HFFc6 (cell line): ENCODE results near the gene FCRLB. TPM values are rescaled to one million over a fixed set of nuclear protein-coding genes. Genes with fewer than 3 reads are reported as not detected.
"Not testable (repeated sequence)": the region's sequence is repeated elsewhere in the genome, so short reads cannot be mapped to it uniquely, and the experiment has no call there.

Source experiments
- DNase-seq: peaks from one replicate; pipeline ENCODE4 v3.0.0-alpha.2; 2018
- H3K27ac Mint-ChIP-seq: 2 replicates; pipeline ENCODE4 v1.8.0; 2020; ENCODE audit warnings: mild to moderate bottlenecking, mixed read lengths
- H3K27me3 Mint-ChIP-seq: 2 replicates; pipeline ENCODE4 v1.8.0; 2021; ENCODE audit warnings: mild to moderate bottlenecking, moderate library complexity, mixed read lengths; ENCODE audit not compliant: insufficient read depth
- H3K36me3 Mint-ChIP-seq: 2 replicates; pipeline ENCODE4 v1.8.0; 2021; ENCODE audit warnings: low read depth, mixed read lengths
- H3K4me1 Mint-ChIP-seq: 2 replicates; pipeline ENCODE4 v1.8.0; 2020; ENCODE audit warnings: low read depth, mixed read lengths
- H3K4me3 Mint-ChIP-seq: 2 replicates; pipeline ENCODE4 v1.8.0; 2020; ENCODE audit warnings: mild to moderate bottlenecking, moderate library complexity, mixed read lengths
- H3K9me3 Mint-ChIP-seq: 2 replicates; pipeline ENCODE4 v1.8.0; 2020; ENCODE audit warnings: mild to moderate bottlenecking, mixed read lengths
- total RNA-seq, 6 experiments: library from RNA; stranded (reverse); fragmentation: NEBNext Ultra II Directional; extraction: Animal tissue kit (Norgen Biotek cat#: 25700); gene quantifications; 2 replicates in 1 of 6; 3 replicates in 5 of 6; pipeline ENCODE4 v1.2.3, GENCODE V29; 2021
- TF ChIP-seq, protein P1 (sequence below): fragments of 200-600 bp; sonication (generic); IDR thresholded peaks from 2 replicates; pipeline ENCODE4 v1.5.0; 2021; ENCODE audit warnings: antibody characterized with exemption, mild to moderate bottlenecking

FCRLB gene
- total RNA-seq, 6 experiments from 2014 or later, result 3.3 to 5.1 (median 3.7) TPM

GRCh38 chr1:161768986-161769672 is 47.8 kb downstream of the FCRLB start:
- no peaks in the 10 kb centered on the region for H3K9me3 Mint-ChIP-seq
- peaks cover 34% of the 10 kb centered on the region for H3K4me1 Mint-ChIP-seq
- H3K27ac Mint-ChIP-seq, result no peak overlapping the region
- TF ChIP-seq, protein P1, sequence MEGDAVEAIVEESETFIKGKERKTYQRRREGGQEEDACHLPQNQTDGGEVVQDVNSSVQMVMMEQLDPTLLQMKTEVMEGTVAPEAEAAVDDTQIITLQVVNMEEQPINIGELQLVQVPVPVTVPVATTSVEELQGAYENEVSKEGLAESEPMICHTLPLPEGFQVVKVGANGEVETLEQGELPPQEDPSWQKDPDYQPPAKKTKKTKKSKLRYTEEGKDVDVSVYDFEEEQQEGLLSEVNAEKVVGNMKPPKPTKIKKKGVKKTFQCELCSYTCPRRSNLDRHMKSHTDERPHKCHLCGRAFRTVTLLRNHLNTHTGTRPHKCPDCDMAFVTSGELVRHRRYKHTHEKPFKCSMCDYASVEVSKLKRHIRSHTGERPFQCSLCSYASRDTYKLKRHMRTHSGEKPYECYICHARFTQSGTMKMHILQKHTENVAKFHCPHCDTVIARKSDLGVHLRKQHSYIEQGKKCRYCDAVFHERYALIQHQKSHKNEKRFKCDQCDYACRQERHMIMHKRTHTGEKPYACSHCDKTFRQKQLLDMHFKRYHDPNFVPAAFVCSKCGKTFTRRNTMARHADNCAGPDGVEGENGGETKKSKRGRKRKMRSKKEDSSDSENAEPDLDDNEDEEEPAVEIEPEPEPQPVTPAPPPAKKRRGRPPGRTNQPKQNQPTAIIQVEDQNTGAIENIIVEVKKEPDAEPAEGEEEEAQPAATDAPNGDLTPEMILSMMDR, result no peak
- no peak for DNase-seq
- H3K36me3 Mint-ChIP-seq, result no peaks in the 10 kb centered on the region; the same call in 1 of the 2 replicates
- no peak overlapping the region; the same call in 1 of the 2 replicates for H3K4me3 Mint-ChIP-seq
- H3K27me3 Mint-ChIP-seq, result no peaks in the 10 kb centered on the region

DNA sequence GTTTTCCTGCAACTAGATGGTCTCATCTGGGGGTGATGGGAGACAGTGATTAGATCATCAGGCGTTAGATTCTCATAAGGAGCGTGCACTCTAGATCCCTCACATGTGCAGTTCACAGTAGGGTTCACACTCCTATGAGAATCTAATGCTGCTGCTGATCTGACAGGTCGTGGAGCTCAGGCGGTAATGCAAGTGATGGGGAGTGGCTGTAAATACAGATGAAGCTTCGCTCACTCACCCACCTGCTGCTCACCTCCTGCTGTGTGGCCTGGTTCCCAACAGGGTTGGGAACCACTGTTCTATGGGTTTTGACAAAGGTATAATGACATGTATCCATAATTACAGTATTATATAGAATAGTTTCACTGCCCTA is 48.3 kb downstream of the FCRLB start:
- peaks cover 34% of the 10 kb centered on the region for H3K4me1 Mint-ChIP-seq
- not testable (repeated sequence) for H3K27ac Mint-ChIP-seq, H3K36me3 Mint-ChIP-seq, H3K9me3 Mint-ChIP-seq, DNase-seq, H3K27me3 Mint-ChIP-seq, H3K4me3 Mint-ChIP-seq

DNA sequence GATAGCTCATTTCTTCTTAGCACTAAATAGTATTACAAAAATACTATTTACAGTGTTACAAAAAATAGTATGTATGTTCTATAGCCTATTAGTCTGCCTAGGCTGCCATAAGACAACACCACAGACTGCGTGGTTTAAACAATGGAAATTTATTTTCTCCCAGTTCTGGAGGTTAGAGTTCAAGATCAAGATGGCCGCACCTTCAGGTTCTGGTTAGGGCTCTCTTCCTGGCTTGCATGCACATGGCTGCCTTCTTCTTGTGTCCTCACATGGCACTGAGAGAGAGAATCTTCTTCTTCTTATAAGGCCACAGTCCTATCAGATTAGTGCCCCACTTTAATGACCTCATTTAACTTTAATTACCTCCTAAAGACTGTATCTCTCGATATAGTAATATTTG is 48.9 kb downstream of the FCRLB start:
- TF ChIP-seq, protein P1, result no peak
- no peak for DNase-seq
- H3K9me3 Mint-ChIP-seq, result no peaks in the 10 kb centered on the region
- H3K36me3 Mint-ChIP-seq, result no peaks in the 10 kb centered on the region; the same call in 1 of the 2 replicates
- H3K4me3 Mint-ChIP-seq, result no peak overlapping the region
- H3K27me3 Mint-ChIP-seq, result no peaks in the 10 kb centered on the region
- peaks cover 34% of the 10 kb centered on the region for H3K4me1 Mint-ChIP-seq
- H3K27ac Mint-ChIP-seq, result no peak overlapping the region

GRCh38 chr1:161771161-161771560 is 49.8 kb downstream of the FCRLB start:
- Mint-ChIP-seq H3K27ac (no peak overlapping the region), H3K27me3 (no peaks in the 10 kb centered on the region), H3K9me3 (no peaks in the 10 kb centered on the region), H3K36me3 (no peaks in the 10 kb centered on the region; the same call in 1 of the 2 replicates), H3K4me3 (no peak overlapping the region), H3K4me1 (peaks cover 34% of the 10 kb centered on the region)
- no peak for DNase-seq
- TF ChIP-seq, protein P1, result no peak

GRCh38 chr1:161771973-161772372 is 50.6 kb downstream of the FCRLB start:
- Mint-ChIP-seq H3K27me3 (no peaks in the 10 kb centered on the region), H3K27ac (no peak overlapping the region), H3K4me3 (no peak overlapping the region), H3K9me3 (no peaks in the 10 kb centered on the region), H3K36me3 (no peaks in the 10 kb centered on the region; the same call in 1 of the 2 replicates), H3K4me1 (peaks cover 30% of the 10 kb centered on the region)
- DNase-seq, result no peak
- TF ChIP-seq, protein P1, result no peak

- H3K4me3 Mint-ChIP-seq, result no peak overlapping the region
- TF ChIP-seq, protein P1, result no peak
- H3K27ac Mint-ChIP-seq, result no peak overlapping the region
- no peaks in the 10 kb centered on the region for H3K9me3 Mint-ChIP-seq
- no peaks in the 10 kb centered on the region; the same call in 1 of the 2 replicates for H3K36me3 Mint-ChIP-seq
- no peaks in the 10 kb centered on the region for H3K27me3 Mint-ChIP-seq
- H3K4me1 Mint-ChIP-seq, result peaks cover 25% of the 10 kb centered on the region
- no peak for DNase-seq
Observed at GRCh38 chr1:161772397-161772796, 51.1 kb downstream of the FCRLB start.
